Measurements from ENCODE around the gene KIAA0753. TPM values are rescaled to one million over a fixed set of nuclear protein-coding genes. Genes with fewer than 3 reads are reported as not detected.

Gene KIAA0753
- total and polyA plus RNA-seq, 10 of the 15 experiments (the other 5 are each of a cell fraction or from before 2014, with no cell fraction given): 2.2 to 15.2 (median 7.7) TPM

- no peak for TF ChIP-seq SP1 (IDR thresholded peaks at IDR 0.05; ENCODE audit: low read depth, low read length)
- TF ChIP-seq SIX5 (IDR thresholded peaks at IDR 0.05; ENCODE audit: low read depth, low read length, severe bottlenecking): no peak
- no peak for TF ChIP-seq REST (IDR thresholded peaks at IDR 0.05; ENCODE audit: low read depth, low read length)
- TF ChIP-seq PBX3 (IDR thresholded peaks at IDR 0.05; ENCODE audit: insufficient replicate concordance, low read depth, low read length): no peak
- TF ChIP-seq FOS (IDR thresholded peaks at IDR 0.05; ENCODE audit: borderline replicate concordance, extremely low read depth, insufficient read length): no peak
- no peak for TF ChIP-seq IRF5 (IDR thresholded peaks at IDR 0.05; ENCODE audit: borderline replicate concordance)
- no peak for TF ChIP-seq KLF5 (IDR thresholded peaks at IDR 0.05; ENCODE audit: partially characterized antibody)
- no peak for TF ChIP-seq CTCF (IDR thresholded peaks at IDR 0.05 in 2 of 3, conservative IDR thresholded peaks at IDR 0.05 in 1 of 3; ENCODE audit: control insufficient read depth in 2 of 3, extremely low read depth in 1 of 3, insufficient read depth in 1 of 3, low read depth in 3 of 3, low read length in 3 of 3)
- no peak for TF ChIP-seq ELK1 (IDR thresholded peaks at IDR 0.05; ENCODE audit: low read depth, low read length)
- TF ChIP-seq POLR2AphosphoS5 (IDR thresholded peaks at IDR 0.05; ENCODE audit: low read length): no peak
- Histone ChIP-seq H3K27me3 (replicated peaks in 1 of 2; ENCODE audit: control insufficient read depth in 2 of 2, insufficient read depth in 2 of 2, low read length in 1 of 2) (peaks cover 0 to 2% of the 10 kb centered on the region in 2 experiments; a peak in 3 of 4 replicates), H3K4me2 (ENCODE audit: control insufficient read depth, insufficient read depth) (no peak overlapping the region), H4K20me1 (ENCODE audit: control insufficient read depth, insufficient read depth) (no peaks in the 10 kb centered on the region), H3K27ac (ENCODE audit: control insufficient read depth, insufficient read depth) (no peak overlapping the region), H3K4me3 (no peak overlapping the region), H3K36me3 (ENCODE audit: control insufficient read depth in 2 of 2, insufficient read depth in 2 of 2, low read length in 1 of 2) (no peaks in the 10 kb centered on the region), H3K4me1 (ENCODE audit: control insufficient read depth, insufficient read depth, low read length) (peaks cover 4% of the 10 kb centered on the region; the same call in 1 of the 2 replicates), H3K9ac (ENCODE audit: control insufficient read depth, insufficient read depth, low read length) (no peak overlapping the region), H2AFZ (ENCODE audit: control insufficient read depth, low read depth, low read length) (no peak overlapping the region), H3K9me3 (replicated peaks; ENCODE audit: control insufficient read depth, insufficient read depth, low read length) (no peaks in the 10 kb centered on the region), H3K79me2 (ENCODE audit: control insufficient read depth, insufficient read depth, low read length) (no peaks in the 10 kb centered on the region)
- DNase-seq (ENCODE audit: low read depth, low spot score) (no peak), ATAC-seq (no peak), FAIRE-seq (no peak)
- WGBS (ENCODE audit: insufficient coverage, insufficient replicate concordance, low lambda C conversion rate, missing lambda C conversion rate): 51% methylated on average over 4 of the region's 4 CpGs
- ChIA-PET RAD21 (ENCODE audit: unreplicated experiment) (no interaction called here), CTCF (interaction anchor here (0.6 kb wide), 1 partner anchor 161 kb away, joined by 3 read pairs; no protein-coding TSS in a partner anchor), SMC1A (ENCODE audit: uncharacterized antibody, unreplicated experiment) (no interaction called here), POLR2A (no interaction called here)
- intact Hi-C loops (cut with micrococcal nuclease; ENCODE audit: unreplicated experiment): no loop called here
- no TSS peak for BruUV-seq (replicated peaks)
- in situ Hi-C loops (cut with MboI): no loop called here
Measured at GRCh38 chr17:6681176-6681575, 40.7 kb upstream of the KIAA0753 start.
